A549 (cell line): ENCODE data around the gene NSUN3.

Source experiments
- CTCF ChIP-seq: fragments of >200 bp; sonication (Bioruptor Twin); formaldehyde crosslinking; IDR thresholded peaks from 3 replicates; pipeline ENCODE4 v1.5.1; 2016
- FOSB ChIP-seq: fragments of 250-450 bp; sonication (Bioruptor Pico); IDR thresholded peaks from 2 replicates; pipeline ENCODE4 v1.5.0; 2020; ENCODE audit warnings: mild to moderate bottlenecking, moderate library complexity
- HOXA7 ChIP-seq: fragments of 250-450 bp; sonication (Bioruptor Pico); IDR thresholded peaks from 2 replicates; pipeline ENCODE4 v1.5.0; 2020; ENCODE audit warnings: mild to moderate bottlenecking, moderate library complexity
- POLR2A ChIP-seq: IDR thresholded peaks from 2 replicates; pipeline ENCODE4 v1.6.1; 2012; ENCODE audit warnings: mild to moderate bottlenecking, low read length
- RCOR1 ChIP-seq: fragments of 150-350 bp; IDR thresholded peaks from 2 replicates; pipeline ENCODE4 v1.6.1; 2014; ENCODE audit warnings: antibody characterized with exemption, low read length, low read depth
- REST ChIP-seq: fragments of 200-600 bp; sonication (generic); IDR thresholded peaks from 2 replicates; pipeline ENCODE4 v1.6.1; 2016; ENCODE audit warnings: antibody characterized with exemption, mild to moderate bottlenecking, moderate library complexity
- TP53 ChIP-seq: fragments of 250-450 bp; sonication (Bioruptor Pico); IDR thresholded peaks from 2 replicates; pipeline ENCODE4 v1.5.0; 2021; ENCODE audit warnings: mild to moderate bottlenecking, moderate library complexity
- TF ChIP-seq, protein P1 (sequence below): fragments of 250-450 bp; sonication (Bioruptor Pico); IDR thresholded peaks from 2 replicates; pipeline ENCODE4 v1.5.0; 2021; ENCODE audit warnings: mild to moderate bottlenecking, moderate library complexity, borderline replicate concordance

GRCh38 chr3:94063496-94064119 is 747 bp downstream of the NSUN3 start:
- no peak for TF ChIP-seq RCOR1
- TF ChIP-seq POLR2A, result no peak
- TF ChIP-seq CTCF, result no peak
- no peak for TF ChIP-seq FOSB
- TF ChIP-seq, protein P1, sequence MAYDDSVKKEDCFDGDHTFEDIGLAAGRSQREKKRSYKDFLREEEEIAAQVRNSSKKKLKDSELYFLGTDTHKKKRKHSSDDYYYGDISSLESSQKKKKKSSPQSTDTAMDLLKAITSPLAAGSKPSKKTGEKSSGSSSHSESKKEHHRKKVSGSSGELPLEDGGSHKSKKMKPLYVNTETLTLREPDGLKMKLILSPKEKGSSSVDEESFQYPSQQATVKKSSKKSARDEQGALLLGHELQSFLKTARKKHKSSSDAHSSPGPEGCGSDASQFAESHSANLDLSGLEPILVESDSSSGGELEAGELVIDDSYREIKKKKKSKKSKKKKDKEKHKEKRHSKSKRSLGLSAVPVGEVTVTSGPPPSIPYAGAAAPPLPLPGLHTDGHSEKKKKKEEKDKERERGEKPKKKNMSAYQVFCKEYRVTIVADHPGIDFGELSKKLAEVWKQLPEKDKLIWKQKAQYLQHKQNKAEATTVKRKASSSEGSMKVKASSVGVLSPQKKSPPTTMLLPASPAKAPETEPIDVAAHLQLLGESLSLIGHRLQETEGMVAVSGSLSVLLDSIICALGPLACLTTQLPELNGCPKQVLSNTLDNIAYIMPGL (CRISPR knock-in tag), result no peak
- no peak for TF ChIP-seq REST
- TF ChIP-seq HOXA7 (CRISPR knock-in tag), result no peak
- no peak for TF ChIP-seq TP53 (CRISPR knock-in tag)
